Activated CD8-positive, alpha-beta memory T cell treated with anti-CD3 and anti-CD28 coated beads, Interleukin-2, amount 50 U/mL, for 48 hours (primary cell): ENCODE data around the gene UTF1.

ENCODE experiments used
- DNase-seq: peaks from one replicate; pipeline ENCODE4 v3.0.0-alpha.2; 2020

Gene UTF1, protein sequence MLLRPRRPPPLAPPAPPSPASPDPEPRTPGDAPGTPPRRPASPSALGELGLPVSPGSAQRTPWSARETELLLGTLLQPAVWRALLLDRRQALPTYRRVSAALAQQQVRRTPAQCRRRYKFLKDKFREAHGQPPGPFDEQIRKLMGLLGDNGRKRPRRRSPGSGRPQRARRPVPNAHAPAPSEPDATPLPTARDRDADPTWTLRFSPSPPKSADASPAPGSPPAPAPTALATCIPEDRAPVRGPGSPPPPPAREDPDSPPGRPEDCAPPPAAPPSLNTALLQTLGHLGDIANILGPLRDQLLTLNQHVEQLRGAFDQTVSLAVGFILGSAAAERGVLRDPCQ

DNA sequence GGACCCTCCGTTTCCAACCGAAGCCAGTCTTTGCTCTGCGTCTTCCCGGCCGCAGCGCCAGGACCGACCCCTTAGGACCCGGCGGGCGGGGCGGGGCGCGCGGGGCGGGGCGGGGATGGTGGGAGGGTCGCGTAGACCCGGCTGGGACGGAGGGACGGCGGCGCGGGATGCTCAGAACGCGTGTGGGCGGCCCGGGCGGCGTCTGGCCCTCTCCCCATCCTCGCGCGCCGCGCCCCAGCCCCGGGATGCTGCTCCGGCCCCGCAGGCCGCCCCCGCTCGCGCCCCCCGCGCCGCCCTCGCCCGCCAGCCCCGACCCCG lies at the start of gene UTF1:
UTF1 (plus strand) TSS at position 174 of the 318 bp plus-strand sequence; CDS start at position 246, 72 bp downstream.
- no peak for DNase-seq

DNA sequence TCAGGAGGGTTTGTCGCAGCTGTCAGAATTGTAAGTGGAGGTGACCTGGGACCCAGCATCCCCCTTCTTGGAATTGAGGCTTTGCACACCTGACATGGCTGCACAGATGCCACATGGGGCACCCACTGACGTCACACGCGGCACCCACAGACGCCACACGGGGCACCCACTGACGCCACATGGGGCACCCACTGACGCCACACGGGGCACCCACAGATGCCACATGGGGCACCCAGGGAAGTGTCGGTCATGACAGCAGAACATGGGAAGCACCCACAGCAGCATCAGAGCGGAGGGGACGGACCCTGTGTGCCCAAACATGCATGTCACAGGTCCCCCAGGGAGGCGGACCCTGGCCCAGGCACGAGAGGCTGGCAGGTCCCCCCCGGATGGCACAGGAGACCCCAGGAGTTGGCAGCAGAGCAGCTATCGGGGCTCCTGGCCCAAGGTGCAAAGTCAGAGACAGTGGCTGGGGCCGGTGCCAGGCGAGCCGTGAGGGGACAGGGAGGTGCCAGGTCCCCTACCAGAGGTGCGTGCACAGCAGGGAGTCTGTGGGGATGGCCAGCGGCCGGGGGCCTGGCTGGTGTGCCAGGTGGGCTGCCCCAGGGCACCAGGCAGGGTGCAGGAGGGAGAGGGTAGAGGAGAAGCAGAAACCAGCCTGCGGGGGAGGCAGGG lies 48.9 kb upstream of the UTF1 start:
- DNase-seq = no peak

DNA sequence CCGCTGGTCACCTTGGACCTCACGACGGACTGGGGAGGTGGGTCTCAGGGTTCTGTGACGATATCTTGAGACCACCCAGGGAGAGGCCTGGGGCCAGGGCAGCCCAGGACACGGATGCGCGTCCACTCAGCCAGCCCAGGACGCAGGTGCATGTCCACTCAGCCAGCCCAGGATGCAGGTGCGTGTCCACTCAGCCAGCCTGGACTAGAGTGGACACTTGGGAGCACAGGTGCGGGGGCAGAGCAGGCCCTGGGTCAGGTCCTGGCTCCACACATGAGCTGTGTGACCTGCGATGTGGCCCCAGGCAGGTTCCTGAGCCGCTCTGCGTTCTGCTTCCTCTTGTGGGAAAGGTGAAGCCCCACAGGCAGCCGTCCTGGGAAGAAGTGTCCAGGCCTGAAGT lies 47.8 kb upstream of the UTF1 start:
- DNase-seq = no peak

DNA sequence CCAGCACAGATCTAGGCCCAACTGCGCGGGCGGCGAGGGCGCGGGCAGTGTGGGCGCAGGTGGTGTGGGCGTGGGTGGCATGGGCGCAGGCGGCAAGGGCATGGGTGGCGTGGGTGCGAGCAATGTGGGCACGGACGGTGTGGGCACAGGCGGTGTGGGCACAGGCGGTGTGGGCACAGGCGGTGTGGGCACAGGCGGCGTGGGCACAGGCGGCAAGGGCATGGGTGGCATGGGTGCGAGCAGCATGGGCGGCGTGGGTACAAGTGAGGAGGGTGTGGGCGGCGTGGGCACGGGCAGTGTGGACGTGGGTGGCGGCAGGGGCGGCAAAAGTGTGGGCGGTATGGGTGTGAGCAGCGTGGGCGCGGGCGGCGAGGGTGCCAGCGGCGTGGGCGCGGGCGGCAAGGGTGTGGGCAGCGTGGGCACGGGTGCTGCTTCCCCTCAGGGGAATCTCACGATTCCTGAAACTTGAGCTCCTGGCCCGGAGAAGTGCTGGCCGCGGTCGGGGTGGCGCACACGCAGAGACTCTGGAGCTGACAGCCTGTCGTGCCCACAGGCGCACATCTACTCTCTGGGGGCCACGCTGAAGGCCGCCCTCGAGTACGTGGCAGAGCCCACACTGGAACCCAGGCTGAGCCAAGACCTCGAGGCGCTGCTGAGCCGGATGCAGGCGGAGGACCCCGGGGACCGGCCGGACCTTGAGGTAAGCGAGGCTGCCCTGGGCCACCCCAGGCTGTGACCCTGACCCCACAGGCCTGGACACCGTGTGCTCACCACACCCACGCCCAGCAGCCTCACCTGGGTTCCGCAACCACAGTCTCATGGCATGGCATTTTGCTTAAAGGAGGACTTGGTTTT lies 47.0 kb upstream of the UTF1 start:
- no peak for DNase-seq

DNA sequence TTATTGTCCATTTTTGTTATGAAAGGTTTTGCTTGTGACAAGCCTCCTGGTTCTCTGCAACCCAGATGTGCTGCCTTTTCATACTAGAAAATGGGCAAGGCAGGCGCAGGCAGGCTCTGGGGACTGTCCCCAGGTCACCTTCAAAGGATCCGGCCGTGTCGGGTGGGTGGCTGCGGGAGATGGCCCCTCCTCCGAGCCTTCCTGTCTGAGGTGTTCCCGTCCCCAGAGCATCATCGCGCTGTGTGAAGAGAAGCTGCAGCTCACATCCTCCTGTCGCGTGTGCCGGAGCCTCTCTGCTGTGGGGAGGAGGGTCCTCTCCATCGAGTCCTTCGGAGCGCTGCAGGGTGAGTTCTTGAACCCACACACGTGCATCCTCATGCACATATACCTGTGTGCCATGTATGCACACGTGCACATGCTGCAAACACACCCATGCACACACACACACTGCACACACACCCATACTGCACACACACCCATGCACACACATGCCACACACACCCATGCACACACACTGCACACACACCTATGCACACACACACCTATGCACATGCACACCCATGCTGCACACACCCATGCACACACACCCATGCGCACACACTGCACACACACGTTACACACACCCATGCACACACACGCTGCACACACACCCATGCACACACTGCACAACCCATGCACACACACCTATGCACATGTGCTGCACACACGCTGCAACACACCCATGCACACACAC lies 46.2 kb upstream of the UTF1 start:
- DNase-seq = no peak

DNA sequence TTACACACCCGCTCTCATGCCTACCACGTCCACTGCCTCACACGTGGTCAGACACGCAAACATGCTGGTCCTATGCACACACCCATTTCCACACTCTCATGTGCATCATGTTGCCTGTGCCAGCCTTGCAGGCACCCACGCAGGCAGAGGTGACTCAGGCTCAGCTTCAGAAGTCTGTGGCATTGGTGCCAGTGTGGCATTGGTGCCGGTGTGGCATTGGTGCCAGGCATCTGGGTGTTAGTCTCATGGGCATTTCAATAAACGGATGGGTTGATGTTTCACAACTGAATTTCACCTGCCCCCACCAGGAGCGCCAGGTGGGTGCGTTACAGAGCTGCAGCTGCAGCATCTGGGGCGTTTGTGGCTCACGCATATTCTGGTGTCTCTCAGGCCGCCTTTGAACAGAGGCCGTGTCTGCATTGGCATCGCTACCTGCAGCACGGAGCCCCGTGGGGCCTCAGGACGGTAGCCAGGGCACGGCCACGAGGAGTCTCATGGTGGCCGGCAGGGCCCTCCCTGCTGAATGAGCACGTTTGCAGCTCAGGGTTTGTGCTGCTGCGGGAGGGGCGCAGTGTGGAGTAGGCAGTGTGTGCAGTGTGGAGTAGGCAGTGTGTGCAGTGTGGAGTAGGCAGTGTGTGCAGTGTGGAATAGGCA lies 45.3 kb upstream of the UTF1 start:
- DNase-seq = no peak

DNA sequence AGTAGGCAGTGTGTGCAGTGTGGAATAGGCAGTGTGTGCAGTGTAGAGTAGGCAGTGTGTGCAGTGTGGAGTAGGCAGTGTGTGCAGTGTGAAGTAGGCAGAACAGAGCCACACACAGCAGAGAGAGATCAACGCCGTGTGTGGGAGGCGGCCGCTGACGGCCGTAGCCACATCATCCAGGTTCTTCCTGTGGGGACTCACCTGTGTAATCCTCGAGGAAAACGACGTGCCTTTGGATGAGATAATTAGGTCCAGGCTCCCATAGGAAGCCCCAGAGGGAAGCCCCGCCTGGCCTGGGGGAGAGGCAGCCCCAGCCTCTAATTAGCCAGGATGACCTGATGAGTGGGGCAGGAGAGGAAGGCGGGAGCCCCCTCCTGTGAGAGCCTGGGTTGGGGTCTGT lies 44.6 kb upstream of the UTF1 start:
- DNase-seq = no peak

DNA sequence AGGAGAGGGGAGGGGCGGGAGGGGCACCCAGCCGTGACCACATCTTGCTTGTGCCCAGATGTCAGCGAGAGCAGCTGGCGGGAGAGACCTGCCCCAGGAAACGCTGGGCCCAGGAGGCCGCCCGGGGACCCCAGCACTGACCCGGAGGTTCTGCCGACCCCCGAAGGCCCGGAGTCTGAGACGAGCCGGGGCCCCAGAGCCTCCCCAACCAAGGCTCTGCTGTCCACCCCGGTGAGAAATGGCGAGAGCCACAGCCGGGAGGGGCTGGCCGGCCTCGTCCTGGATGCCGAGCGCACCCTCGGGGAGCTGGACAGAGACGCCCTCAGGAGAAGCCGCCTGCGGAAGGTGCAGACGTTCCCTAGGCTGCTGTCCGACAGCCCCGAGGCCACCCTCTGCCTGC lies 44.1 kb upstream of the UTF1 start:
- no peak for DNase-seq

DNA sequence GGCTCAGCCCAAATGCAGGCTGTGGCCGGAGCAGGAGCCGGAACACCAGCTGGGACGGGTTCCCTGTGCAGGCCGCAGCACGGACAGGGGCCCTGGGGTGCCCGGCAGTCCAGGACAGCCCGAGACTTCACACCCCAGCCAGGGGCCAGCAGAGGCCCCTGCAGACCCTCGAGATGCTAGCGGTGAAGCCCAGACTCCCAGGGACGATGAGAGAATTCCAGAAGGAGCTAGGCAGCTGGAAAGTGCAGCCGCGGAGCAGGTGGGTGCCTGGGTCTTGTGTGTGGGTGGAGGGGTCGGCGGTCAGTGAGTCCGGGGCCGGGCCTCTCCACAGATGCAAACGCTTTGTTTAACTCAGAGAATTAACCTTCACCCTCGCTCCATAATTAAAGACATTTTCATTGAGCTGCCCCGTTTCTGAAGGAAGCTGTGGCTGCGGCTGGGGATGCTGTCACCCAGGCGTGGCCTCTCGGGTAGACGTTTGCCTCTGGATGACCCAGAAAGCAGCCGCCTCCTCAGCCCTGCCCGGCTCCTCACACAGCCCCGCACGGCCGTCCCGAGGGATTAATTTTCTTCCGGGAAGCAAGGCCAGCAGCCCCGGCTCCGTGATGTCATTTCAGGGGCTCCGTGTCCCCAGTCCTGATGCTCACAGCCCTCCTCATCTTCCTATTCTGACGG lies 43.5 kb upstream of the UTF1 start:
- no peak for DNase-seq

DNA sequence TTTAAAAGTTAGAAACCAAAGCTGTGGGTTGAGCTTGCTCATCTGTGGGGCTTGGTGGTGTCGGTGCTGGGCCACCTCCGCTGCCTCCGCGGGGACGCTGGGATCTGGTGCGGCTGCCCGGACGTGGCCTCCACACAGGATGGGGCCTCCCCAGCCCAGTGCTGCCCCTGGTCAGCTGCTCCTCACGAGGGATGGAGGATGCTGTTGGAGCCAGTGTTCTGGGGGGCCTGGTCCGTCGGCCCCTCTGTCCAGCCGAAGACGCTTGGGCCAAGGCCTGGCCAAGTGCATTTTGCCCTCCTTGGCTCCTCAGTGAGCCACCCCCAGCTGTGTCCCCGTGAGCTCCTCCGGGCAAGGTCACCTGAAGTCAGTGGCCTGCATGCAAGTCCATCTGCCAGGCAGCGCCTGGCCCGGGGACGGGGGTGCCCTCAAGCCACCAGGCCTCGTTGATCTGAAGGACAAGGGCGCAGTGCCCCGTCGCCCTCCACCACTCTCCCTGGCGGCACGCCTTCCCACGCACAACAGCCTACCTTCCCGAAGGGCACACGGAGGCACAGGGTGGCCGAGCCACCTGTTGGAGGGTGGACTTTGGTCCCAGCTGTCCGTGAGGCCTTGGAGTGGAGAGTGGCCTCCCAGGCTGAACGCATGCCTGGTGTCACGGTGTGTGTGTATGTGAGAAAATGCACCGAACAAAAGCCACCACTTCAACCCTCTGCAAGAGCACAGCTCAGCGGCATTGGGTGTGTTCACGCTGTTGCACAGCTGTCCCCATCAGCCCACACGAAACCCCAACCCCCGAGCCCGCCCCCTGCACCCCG lies 42.7 kb upstream of the UTF1 start:
- DNase-seq = no peak

DNA sequence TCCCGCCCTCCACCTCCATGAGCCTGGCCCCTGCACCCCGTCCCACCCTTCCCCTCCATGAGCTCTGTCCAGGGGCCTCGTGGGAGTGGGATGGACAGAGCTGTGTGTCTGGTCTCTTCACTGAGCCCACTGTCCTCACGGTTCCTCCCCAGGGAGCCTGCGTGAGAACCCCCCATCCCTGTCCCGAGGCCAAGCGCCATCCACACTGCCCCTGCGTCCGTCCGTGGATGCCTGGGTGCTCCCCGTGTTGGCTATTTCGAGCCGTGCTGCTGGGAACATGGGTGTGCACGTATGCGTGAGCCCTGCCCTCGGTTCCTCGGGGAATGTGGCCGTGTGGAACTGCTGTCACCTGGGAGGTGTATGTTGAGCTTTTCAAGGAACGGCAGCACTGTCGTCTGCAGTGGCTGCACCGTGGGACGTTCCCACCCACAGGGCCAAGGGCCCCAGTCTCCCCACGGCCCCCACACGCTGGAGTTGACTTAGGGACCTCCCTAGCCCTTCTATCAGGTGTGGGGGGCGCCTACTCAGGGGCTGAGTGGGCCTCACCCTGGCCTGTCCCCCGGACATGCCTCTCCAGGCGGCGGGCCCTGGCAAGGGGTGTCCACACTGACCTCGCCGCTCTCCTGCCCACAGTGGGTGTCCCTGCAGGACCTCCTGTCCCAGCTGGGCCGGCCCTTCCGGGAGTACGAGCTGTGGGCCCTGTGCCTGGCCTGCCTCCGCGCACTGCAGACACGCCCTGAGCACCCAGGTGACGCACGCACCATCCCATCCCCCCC lies 41.9 kb upstream of the UTF1 start:
- DNase-seq = no peak

DNA sequence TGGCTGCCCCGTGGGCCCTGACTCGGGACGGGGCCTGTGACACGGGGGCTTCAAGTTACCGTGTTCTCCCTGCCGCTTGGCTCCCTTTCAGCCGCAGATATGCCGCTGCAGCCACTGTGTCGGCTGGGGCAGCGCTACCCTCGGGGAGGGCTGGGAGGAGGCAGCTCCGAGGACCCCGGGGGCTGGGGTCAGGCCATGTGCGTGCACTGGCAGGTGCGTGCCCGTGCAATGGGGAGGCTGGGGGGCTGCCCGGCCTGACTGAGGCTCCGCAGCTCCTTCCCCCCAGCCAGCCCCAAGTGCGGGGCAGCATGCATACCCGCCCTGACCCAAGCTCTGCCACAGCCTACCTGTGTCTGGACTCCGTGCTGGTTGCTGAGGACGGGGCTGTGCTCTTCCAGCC lies 40.8 kb upstream of the UTF1 start:
- DNase-seq = no peak

DNA sequence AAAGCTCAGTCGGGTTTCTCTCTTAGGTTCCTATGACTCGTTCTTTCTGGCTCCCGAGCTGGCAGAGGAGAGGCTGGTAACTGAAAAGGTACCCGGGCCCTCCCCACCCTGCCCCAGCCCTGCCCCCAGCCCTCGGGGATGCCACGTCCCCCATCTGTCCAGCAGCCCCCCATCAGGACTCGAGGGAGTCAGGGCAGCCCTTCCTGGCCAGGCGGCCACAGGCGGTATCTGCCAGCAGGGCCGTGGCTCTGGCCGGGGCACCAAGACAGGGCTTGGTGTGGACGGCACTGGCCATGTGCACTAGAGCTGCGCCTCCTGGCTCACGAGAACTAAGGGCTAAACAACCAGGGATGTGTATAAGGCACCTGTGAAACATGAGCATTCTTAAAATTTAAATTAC lies 40.3 kb upstream of the UTF1 start:
- no peak for DNase-seq

DNA sequence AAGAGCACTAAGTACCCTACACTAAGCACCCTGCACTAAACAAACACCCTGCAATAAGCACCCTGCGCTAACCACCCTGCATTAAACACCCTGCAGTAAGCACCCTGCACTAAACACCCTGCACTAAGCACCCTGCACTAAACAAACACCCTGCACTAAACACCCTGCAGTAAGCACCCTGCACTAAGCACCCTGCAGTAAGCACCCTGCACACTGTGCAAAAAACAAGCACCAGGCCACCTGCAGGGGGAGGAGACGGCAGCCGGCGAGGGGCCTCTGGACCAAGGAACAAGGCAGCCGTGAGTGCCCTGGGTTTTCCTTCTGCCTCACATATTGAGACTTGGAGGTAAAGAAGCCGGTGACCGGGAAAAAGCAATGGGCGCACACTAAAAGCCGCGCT lies 39.8 kb upstream of the UTF1 start:
- no peak for DNase-seq

DNA sequence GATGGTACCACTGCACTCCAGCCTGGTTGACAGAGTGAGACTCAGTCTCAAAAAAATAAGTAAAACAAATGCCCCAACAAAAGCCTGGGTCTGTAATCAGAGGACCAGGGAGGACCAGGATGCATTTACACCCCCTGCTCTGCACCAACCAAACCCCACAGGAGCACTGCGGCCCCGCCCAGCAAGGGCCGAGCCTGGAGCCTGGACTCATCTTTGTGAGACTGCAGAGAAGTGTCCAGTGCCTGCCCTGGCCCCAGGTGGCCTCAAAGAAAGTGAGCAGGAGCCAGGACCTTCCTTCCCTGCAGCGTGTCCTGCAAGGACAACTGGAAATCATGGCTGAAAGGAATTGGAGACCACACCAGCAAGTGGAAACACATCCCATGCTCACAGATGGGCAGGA lies 38.4 kb upstream of the UTF1 start:
- no peak for DNase-seq

DNA sequence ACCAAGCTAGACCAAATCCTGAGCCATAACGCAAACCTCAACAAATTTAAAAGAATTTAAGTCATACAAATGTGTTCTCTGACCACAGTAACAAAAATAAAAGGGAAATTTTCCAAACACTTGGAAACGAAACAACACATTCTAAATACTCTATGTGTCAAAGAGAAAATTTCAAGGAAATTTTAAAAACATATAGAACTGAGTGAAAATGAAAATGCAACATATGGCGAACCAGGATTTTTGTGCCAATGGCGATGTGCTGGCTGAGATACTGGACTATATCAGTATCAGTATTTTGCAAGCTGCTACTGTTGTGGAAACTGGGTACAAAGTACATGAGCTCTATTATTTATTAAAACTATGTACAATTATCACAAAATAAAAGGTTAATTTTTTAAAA lies 35.9 kb upstream of the UTF1 start:
- DNase-seq = no peak

DNA sequence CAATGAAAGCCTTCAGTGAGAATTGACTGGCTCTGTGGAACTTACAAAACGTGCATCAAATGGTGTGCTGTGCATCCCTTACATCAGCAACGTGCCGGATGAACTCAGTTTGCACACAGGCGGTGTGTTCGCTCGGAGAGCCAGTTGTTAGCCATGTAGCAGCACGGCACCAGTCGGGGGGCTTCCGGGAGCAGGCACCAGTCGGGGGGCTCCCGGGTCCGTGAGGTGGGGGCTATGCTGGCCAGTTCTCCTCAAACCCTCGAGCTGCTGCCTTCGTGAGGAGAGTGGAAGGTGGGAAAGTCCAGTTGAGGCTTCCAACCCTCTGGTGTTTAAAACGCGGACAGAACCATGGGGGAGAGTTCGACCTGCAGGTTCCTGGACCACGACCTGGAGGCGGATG lies 34.9 kb upstream of the UTF1 start:
- no peak for DNase-seq

DNA sequence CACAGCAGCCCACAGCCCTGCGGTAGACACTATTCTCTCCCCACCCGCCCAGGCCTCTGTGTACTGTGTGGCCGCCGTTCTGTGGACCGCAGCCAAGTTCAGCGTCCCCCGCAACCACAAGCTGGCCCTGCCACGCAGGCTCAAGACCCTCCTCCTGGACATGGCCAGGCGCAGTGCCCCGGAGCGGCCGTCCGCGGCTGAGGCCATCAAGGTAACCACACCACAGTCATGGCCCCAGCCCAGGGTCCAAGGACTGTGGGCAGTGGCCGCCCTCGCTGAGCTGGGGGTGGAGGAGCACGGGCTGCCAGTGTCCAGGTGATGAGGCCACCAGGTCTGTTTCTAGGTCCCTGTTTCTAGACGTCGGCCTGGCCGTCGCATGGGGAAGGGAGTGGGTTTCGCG lies 34.4 kb upstream of the UTF1 start:
- no peak for DNase-seq

DNA sequence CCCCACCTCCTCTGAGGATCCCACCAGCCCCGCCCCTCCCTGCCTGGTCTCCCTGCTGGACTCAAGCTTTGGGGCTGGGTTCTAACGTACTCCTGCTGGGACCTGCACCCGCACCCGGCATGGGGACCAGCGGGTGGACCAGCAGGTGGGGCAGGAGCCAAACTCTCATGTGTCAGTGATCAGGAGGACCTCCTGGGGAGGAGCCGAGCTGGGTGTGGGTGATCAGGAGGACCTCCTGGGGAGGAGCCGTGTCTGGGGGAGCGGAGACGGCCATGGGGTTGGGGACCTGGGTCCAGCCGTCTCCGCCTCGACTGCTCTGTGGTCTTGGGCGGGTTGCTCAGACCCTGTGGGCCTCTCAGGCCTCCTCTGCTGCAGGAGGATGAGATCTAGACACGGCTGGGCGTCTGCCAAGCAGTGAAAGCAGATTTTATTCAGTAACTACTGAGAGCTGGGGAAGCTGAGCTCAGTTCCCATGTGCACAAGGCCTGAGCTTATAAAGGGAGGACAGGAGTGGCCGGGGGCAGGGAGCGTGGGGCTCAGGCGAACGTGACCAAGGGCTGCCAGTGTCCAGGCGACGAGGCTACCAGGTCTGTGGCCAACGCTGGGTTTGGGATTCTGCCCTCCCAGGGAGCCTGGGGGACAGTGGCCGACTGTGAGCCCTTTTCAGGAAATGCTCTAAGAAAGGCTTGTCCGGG lies 33.6 kb upstream of the UTF1 start:
- DNase-seq = no peak
